ENCODE measurements around the gene ENOX2.

ENOX2 gene

DNA sequence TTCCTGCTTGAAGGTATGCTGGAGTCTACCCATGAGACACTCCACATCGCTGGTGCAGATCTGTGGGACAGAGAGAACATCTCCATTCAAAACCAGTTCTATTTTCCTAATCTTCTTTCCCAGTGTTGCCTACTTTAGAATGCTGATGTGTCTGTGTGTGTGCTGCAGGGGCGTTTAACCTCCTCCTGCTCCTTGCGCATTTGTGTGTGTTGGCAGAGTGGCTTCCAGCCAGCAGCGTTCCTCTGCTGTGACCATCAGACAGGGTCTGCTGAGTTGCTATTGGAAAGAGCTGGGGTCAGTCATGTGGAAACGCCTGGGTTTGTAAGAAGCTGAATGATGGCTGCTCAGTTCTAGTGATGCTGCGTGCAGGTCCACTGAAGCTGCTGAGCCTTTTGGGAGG is 277.6 kb downstream of the ENOX2 start:
- H3K36me3 ChIP-seq (ENCODE audit: insufficient read depth, low read length) = no peaks in the 10 kb centered on the region
- H3K27ac ChIP-seq = no peak overlapping the region
- H3K9me3 ChIP-seq (ENCODE audit: low read depth, low read length) = no peaks in the 10 kb centered on the region
- no peak overlapping the region for H3K9ac ChIP-seq (ENCODE audit: insufficient read length)
- no peak for DNase-seq (ENCODE audit: low read depth, low spot score)
- TF ChIP-seq EZH2 (IDR thresholded peaks at IDR 0.05) (no peak), POLR2AphosphoS5 (IDR thresholded peaks at IDR 0.05; ENCODE audit: borderline replicate concordance, low read depth, low read length) (no peak), FOXP2 (optimal IDR thresholded peaks at IDR 0.05; ENCODE audit: control extremely low read depth, extremely low read length, insufficient read depth) (no peak)
- H3K4me3 ChIP-seq = no peak overlapping the region

GRCh38 chrX:130623518-130623917 is 279.5 kb downstream of the ENOX2 start:
- no peak overlapping the region for H3K4me3 ChIP-seq
- no peak for TF ChIP-seq EZH2 (IDR thresholded peaks at IDR 0.05)
- TF ChIP-seq POLR2AphosphoS5 (IDR thresholded peaks at IDR 0.05; ENCODE audit: borderline replicate concordance, low read depth, low read length) = no peak
- TF ChIP-seq FOXP2 (optimal IDR thresholded peaks at IDR 0.05; ENCODE audit: control extremely low read depth, extremely low read length, insufficient read depth) = no peak
- no peaks in the 10 kb centered on the region for H3K9me3 ChIP-seq (ENCODE audit: low read depth, low read length)
- H3K27ac ChIP-seq = no peak overlapping the region
- no peaks in the 10 kb centered on the region for H3K36me3 ChIP-seq (ENCODE audit: insufficient read depth, low read length)
- no peak overlapping the region for H3K9ac ChIP-seq (ENCODE audit: insufficient read length)
- no peak for DNase-seq (ENCODE audit: low read depth, low spot score)

DNA sequence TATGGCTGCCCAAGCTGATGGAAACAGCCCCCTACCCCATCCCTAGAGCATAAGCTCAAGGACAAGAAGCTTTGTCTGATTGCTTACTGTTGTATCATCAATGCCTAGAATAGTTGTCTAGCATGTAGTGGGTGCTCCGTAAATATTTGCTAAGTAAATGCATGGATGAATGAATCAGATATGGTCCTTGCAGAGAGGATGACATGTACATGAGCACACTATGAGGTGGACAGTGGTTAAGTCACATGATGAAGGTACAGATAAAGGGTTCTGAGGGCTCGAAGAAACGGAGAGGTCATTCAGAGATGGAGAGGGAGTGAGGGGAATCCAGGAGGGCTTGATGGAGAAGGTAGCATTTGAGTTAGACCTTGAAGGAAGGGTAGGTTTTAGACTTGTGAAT is 287.1 kb downstream of the ENOX2 start:
- DNase-seq (ENCODE audit: low read depth, low spot score) = no peak
- no peak overlapping the region for H3K9ac ChIP-seq (ENCODE audit: insufficient read length)

DNA sequence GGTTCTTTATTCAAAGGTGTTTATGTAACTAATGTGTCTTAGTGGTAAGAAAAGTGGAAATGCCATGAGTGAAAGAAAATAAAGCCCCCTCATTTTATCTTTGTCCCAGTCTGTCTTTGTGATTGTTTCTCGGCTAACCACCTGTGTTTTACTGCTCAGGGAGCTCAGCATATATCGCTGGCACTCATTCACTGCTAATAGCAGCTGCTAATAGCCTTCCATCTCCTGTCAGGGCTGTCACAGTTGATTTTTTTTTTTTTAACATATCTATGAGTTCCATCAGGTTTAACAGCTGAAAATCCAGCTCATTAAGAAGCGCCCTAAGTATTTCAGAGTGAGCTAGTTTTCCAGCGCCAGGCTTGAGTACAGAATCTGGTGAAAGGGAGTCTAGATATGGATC is 295.6 kb downstream of the ENOX2 start:
- H3K9me3 ChIP-seq (ENCODE audit: low read depth, low read length) = no peaks in the 10 kb centered on the region
- no peak for TF ChIP-seq EZH2 (IDR thresholded peaks at IDR 0.05)
- TF ChIP-seq FOXP2 (optimal IDR thresholded peaks at IDR 0.05; ENCODE audit: control extremely low read depth, extremely low read length, insufficient read depth) = no peak
- no peak for TF ChIP-seq POLR2AphosphoS5 (IDR thresholded peaks at IDR 0.05; ENCODE audit: borderline replicate concordance, low read depth, low read length)
- no peaks in the 10 kb centered on the region for H3K36me3 ChIP-seq (ENCODE audit: insufficient read depth, low read length)
- H3K9ac ChIP-seq (ENCODE audit: insufficient read length) = no peak overlapping the region
- H3K27ac ChIP-seq = no peak overlapping the region
- no peak overlapping the region for H3K4me3 ChIP-seq
- DNase-seq (ENCODE audit: low read depth, low spot score) = no peak

More for the DNA sequence above, 287.1 kb downstream of the ENOX2 start:
- no peak for TF ChIP-seq FOXP2 (optimal IDR thresholded peaks at IDR 0.05; ENCODE audit: control extremely low read depth, extremely low read length, insufficient read depth)
- TF ChIP-seq POLR2AphosphoS5 (IDR thresholded peaks at IDR 0.05; ENCODE audit: borderline replicate concordance, low read depth, low read length) = no peak
- TF ChIP-seq EZH2 (IDR thresholded peaks at IDR 0.05) = no peak
- Histone ChIP-seq H3K27ac (no peak overlapping the region), H3K36me3 (ENCODE audit: insufficient read depth, low read length) (no peaks in the 10 kb centered on the region), H3K9me3 (ENCODE audit: low read depth, low read length) (no peaks in the 10 kb centered on the region), H3K4me3 (no peak overlapping the region)

DNA sequence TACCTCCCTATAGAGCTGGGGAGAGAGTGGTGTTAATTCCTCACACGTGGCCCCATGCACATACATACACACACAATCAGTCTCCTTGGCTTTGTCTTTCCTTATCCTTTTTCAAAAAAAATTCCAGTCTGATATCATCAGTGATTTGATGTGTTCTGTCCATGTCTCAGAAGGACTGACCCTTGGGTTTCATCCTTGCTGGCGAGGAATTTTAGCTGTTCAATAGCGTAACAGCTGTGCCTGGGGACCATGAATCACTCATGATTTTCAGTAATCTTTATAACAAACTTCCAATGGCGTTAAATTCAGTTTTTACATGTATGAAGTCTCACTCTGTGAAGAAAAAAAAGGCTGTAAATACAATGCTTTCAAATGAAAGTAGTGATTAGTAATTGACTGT is 296.6 kb downstream of the ENOX2 start:
- TF ChIP-seq EZH2 (IDR thresholded peaks at IDR 0.05) = no peak
- no peak for TF ChIP-seq FOXP2 (optimal IDR thresholded peaks at IDR 0.05; ENCODE audit: control extremely low read depth, extremely low read length, insufficient read depth)
- TF ChIP-seq POLR2AphosphoS5 (IDR thresholded peaks at IDR 0.05; ENCODE audit: borderline replicate concordance, low read depth, low read length) = no peak
- Histone ChIP-seq H3K9me3 (ENCODE audit: low read depth, low read length) (no peaks in the 10 kb centered on the region), H3K27ac (no peak overlapping the region), H3K9ac (ENCODE audit: insufficient read length) (no peak overlapping the region), H3K36me3 (ENCODE audit: insufficient read depth, low read length) (no peaks in the 10 kb centered on the region), H3K4me3 (no peak overlapping the region)
- no peak for DNase-seq (ENCODE audit: low read depth, low spot score)

GRCh38 chrX:130604882-130605281 is 298.1 kb downstream of the ENOX2 start:
- Histone ChIP-seq H3K36me3 (ENCODE audit: insufficient read depth, low read length) (no peaks in the 10 kb centered on the region), H3K27ac (no peak overlapping the region), H3K9ac (ENCODE audit: insufficient read length) (no peak overlapping the region), H3K9me3 (ENCODE audit: low read depth, low read length) (no peaks in the 10 kb centered on the region), H3K4me3 (no peak overlapping the region)
- DNase-seq (ENCODE audit: low read depth, low spot score) = no peak
- TF ChIP-seq EZH2 (IDR thresholded peaks at IDR 0.05) (no peak), POLR2AphosphoS5 (IDR thresholded peaks at IDR 0.05; ENCODE audit: borderline replicate concordance, low read depth, low read length) (no peak), FOXP2 (optimal IDR thresholded peaks at IDR 0.05; ENCODE audit: control extremely low read depth, extremely low read length, insufficient read depth) (no peak)

DNA sequence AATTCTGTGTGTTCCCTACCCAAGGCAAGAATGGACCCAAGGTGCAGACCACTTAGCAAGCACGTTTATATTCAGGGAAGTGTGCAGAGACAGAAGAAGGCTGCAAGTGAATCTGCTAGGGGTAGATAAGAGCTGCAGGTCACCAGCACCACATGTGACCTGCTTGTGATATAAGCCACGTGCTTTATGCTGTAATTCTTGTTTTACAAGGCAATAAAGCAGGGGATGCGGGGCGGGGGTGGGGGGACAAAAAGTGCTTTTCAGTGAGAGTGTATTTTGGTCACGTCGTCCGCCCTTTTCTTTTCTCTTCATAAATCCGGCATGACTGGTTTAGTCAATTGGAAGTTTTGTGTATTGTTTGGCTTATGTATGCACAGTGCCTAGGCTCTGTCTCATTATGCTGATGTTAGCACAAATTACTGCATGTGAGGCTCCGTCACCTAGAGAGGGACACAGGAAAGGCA is 308.5 kb downstream of the ENOX2 start:
- Histone ChIP-seq H3K4me3 (no peak overlapping the region), H3K36me3 (ENCODE audit: insufficient read depth, low read length) (no peaks in the 10 kb centered on the region), H3K9ac (ENCODE audit: insufficient read length) (no peak overlapping the region), H3K9me3 (ENCODE audit: low read depth, low read length) (no peaks in the 10 kb centered on the region), H3K27ac (no peak overlapping the region)
- no peak for TF ChIP-seq FOXP2 (optimal IDR thresholded peaks at IDR 0.05; ENCODE audit: control extremely low read depth, extremely low read length, insufficient read depth)
- TF ChIP-seq EZH2 (IDR thresholded peaks at IDR 0.05) = no peak
- no peak for TF ChIP-seq POLR2AphosphoS5 (IDR thresholded peaks at IDR 0.05; ENCODE audit: borderline replicate concordance, low read depth, low read length)
- no peak for DNase-seq (ENCODE audit: low read depth, low spot score)

DNA sequence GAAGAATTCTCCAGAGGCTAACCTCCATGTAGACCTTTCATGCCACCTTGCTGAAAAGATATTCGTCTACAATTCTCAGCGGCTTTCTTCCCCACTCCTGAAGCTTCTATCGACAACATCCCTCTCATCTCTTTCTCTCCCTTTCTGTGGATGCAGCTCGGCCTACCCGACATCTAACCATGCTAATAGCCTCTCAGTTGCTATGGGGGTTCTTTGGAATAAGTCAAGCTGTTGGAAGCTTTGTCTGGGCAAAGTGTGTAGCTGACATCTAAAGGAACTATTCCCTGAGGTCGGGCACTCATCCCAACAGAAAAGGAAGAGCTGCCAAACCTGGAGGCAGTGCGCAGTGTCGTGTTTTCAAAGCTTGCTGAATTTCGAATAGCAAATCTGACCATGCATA is 309.1 kb downstream of the ENOX2 start:
- Histone ChIP-seq H3K27ac (no peak overlapping the region), H3K36me3 (ENCODE audit: insufficient read depth, low read length) (no peaks in the 10 kb centered on the region), H3K9ac (ENCODE audit: insufficient read length) (no peak overlapping the region), H3K4me3 (no peak overlapping the region), H3K9me3 (ENCODE audit: low read depth, low read length) (no peaks in the 10 kb centered on the region)
- no peak for DNase-seq (ENCODE audit: low read depth, low spot score)
- no peak for TF ChIP-seq FOXP2 (optimal IDR thresholded peaks at IDR 0.05; ENCODE audit: control extremely low read depth, extremely low read length, insufficient read depth)
- no peak for TF ChIP-seq EZH2 (IDR thresholded peaks at IDR 0.05)
- no peak for TF ChIP-seq POLR2AphosphoS5 (IDR thresholded peaks at IDR 0.05; ENCODE audit: borderline replicate concordance, low read depth, low read length)

GRCh38 chrX:130592204-130592603 is 310.8 kb downstream of the ENOX2 start:
- no peak overlapping the region for H3K4me3 ChIP-seq
- no peak overlapping the region for H3K27ac ChIP-seq
- TF ChIP-seq FOXP2 (optimal IDR thresholded peaks at IDR 0.05; ENCODE audit: control extremely low read depth, extremely low read length, insufficient read depth) = no peak
- TF ChIP-seq POLR2AphosphoS5 (IDR thresholded peaks at IDR 0.05; ENCODE audit: borderline replicate concordance, low read depth, low read length) = no peak
- TF ChIP-seq EZH2 (IDR thresholded peaks at IDR 0.05) = no peak
- no peaks in the 10 kb centered on the region for H3K36me3 ChIP-seq (ENCODE audit: insufficient read depth, low read length)
- no peaks in the 10 kb centered on the region for H3K9me3 ChIP-seq (ENCODE audit: low read depth, low read length)
- no peak for DNase-seq (ENCODE audit: low read depth, low spot score)
- H3K9ac ChIP-seq (ENCODE audit: insufficient read length) = no peak overlapping the region

Measured in SK-N-MC (cell line).